HepG2 (cell line): ENCODE measurements around the gene MORC3. TPM values are rescaled to one million over a fixed set of nuclear protein-coding genes. Genes with fewer than 3 reads are reported as not detected.
A peak's percentile ranks its signal among the peaks of the same experiment; 100 is the strongest.

Experiments
- AGO2 ChIP-seq: fragments of 200-400 bp; formaldehyde crosslinking; optimal IDR thresholded peaks from 2 replicates; pipeline ENCODE3; 2017; ENCODE audit warnings: mild to moderate bottlenecking, low read depth, low read length, moderate library complexity
- AHR ChIP-seq: IDR thresholded peaks from 2 replicates; pipeline ENCODE4 v1.6.1; 2018; ENCODE audit warnings: missing genetic modification reagents, missing compliant biosample characterization
- ARID2 ChIP-seq: sonication (generic); formaldehyde crosslinking; IDR thresholded peaks from 2 replicates; pipeline ENCODE4 v1.8.1; 2022; ENCODE audit warnings: mild to moderate bottlenecking, missing genetic modification reagents, borderline replicate concordance
- DNMT1 ChIP-seq: sonication (generic); formaldehyde crosslinking; IDR thresholded peaks from 2 replicates; pipeline ENCODE4 v1.5.1; 2020; ENCODE audit warnings: mild to moderate bottlenecking, missing genetic modification reagents
- EED ChIP-seq: sonication (generic); formaldehyde crosslinking; IDR thresholded peaks from 2 replicates; pipeline ENCODE4 v1.5.0; 2020; ENCODE audit warnings: mild to moderate bottlenecking, missing genetic modification reagents
- GLI4 ChIP-seq: sonication (generic); formaldehyde crosslinking; IDR thresholded peaks from 2 replicates; pipeline ENCODE4 v1.5.1; 2020; ENCODE audit warnings: missing genetic modification reagents, mild to moderate bottlenecking, moderate library complexity, borderline replicate concordance
- MXI1 ChIP-seq: IDR thresholded peaks from 3 replicates; pipeline ENCODE4 v1.6.1; 2012; ENCODE audit warnings: low read depth, low read length, inconsistent platforms, borderline replicate concordance
- RFX3 ChIP-seq: IDR thresholded peaks from 2 replicates; pipeline ENCODE4 v1.6.1; 2016; ENCODE audit warnings: missing biosample characterization, missing genetic modification reagents
- SNAPC2 ChIP-seq: sonication (generic); formaldehyde crosslinking; IDR thresholded peaks from 2 replicates; pipeline ENCODE4 v1.8.1; 2022; ENCODE audit warnings: mild to moderate bottlenecking, missing genetic modification reagents
- TEAD2 ChIP-seq: sonication (generic); formaldehyde crosslinking; IDR thresholded peaks from 2 replicates; pipeline ENCODE4 v1.9.0; 2021; ENCODE audit warnings: missing genetic modification reagents
- ZBTB1 ChIP-seq: sonication (generic); formaldehyde crosslinking; IDR thresholded peaks from 2 replicates; pipeline ENCODE4 v1.4.0; 2020; ENCODE audit warnings: missing genetic modification reagents, borderline replicate concordance
- ZNF333 ChIP-seq: sonication (generic); formaldehyde crosslinking; IDR thresholded peaks from 2 replicates; pipeline ENCODE4 v1.4.0; 2020; ENCODE audit warnings: mild to moderate bottlenecking, missing genetic modification reagents, borderline replicate concordance
- ZSCAN29 ChIP-seq: sonication (generic); formaldehyde crosslinking; conservative IDR thresholded peaks from 2 replicates; pipeline ENCODE4 v1.4.0; 2020; ENCODE audit warnings: mild to moderate bottlenecking, missing genetic modification reagents
- polyA plus RNA-seq, 8 experiments: library from polyadenylated mRNA; depleted of rRNA in 3 of 8; stranded (reverse) in 7 of 8; unstranded in 1 of 8; fragments of >200 nt; fragmentation: Illumina TruSeq in 4 of 8; extraction: Trizol in 4 of 8; gene quantifications; 2 replicates each; pipeline versions ENCODE4 v1.2.1 to v1.2.3, GENCODE V29; 2011 to 2016; ENCODE audit warnings: low read depth in 4 of 8, missing spikeins in 1 of 8, mixed read lengths in 1 of 8; ENCODE audit not compliant: insufficient read depth in 1 of 8
- total RNA-seq, 5 experiments: library from RNA; depleted of rRNA; stranded (reverse); fragments of >200 nt; fragmentation: Illumina TruSeq; extraction: Trizol; gene quantifications; 2 replicates each; pipeline ENCODE4 v1.2.3, GENCODE V29; 2016; ENCODE audit warnings: low read depth in 1 of 5
- TF ChIP-seq, protein P1 (sequence below): sonication (generic); formaldehyde crosslinking; IDR thresholded peaks from 2 replicates; pipeline ENCODE4 v1.4.0; 2020; ENCODE audit warnings: mild to moderate bottlenecking, missing genetic modification reagents
- TF ChIP-seq, protein P2 (sequence below): sonication (generic); formaldehyde crosslinking; IDR thresholded peaks from 2 replicates; pipeline ENCODE4 v1.5.0; 2020; ENCODE audit warnings: missing genetic modification reagents
- TF ChIP-seq, protein P3 (sequence below): sonication (generic); formaldehyde crosslinking; IDR thresholded peaks from 2 replicates; pipeline ENCODE4 v1.5.0; 2020; ENCODE audit warnings: mild to moderate bottlenecking, missing genetic modification reagents
- TF ChIP-seq, protein P4 (sequence below): sonication (generic); formaldehyde crosslinking; IDR thresholded peaks from 2 replicates; pipeline ENCODE4 v1.5.1; 2020; ENCODE audit warnings: mild to moderate bottlenecking, missing genetic modification reagents, moderate library complexity

Gene MORC3
- total and polyA plus RNA-seq, 2 of the 13 experiments (the other 11 are each of a cell fraction or from before 2014, with no cell fraction given): 12.9 to 19.5 TPM

DNA sequence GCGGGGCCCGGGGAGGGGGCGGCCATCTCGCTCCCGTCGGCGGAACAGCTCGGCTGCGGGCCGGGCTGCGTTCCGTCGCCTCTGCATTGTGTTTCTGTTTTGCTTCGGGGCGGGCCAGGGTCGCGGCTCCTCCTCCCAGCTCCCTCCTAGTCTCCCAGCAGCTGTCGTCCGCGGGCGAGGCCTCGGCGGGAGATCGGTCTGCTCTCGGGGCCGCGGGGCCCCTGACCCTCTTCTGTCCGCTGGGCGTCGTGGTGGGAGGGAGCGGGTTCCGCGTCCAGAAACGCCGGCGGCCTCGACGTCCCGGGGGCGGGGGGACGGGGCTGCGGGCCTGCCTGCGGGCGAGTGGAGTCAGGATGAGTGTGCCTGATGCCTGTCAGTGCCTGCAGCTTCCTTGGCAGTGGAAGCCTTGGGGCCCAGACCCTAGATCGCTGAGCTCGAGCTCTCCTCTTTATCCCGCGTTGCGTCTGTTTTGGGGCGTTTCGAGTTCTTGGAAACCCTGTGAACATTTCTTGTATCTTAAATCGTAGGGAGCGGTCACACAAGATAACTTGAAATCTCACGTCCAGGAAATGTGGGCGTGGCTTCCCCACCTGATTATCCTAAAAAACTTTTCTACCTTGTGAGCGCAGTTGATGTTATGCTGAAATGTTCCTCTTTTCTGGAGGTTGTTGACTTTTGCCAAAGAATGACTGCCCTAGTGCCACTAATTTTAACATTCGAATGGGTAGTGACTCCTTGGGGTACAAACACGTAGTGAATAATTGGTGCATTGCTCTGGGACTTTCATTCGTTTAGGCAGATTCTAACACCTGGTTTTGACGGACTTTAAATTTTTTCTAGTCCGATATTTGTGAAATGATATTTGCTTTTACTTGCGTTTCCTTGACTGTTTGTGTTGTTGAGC, 676 bp downstream of the MORC3 start (continued):
- TF ChIP-seq, protein P1, sequence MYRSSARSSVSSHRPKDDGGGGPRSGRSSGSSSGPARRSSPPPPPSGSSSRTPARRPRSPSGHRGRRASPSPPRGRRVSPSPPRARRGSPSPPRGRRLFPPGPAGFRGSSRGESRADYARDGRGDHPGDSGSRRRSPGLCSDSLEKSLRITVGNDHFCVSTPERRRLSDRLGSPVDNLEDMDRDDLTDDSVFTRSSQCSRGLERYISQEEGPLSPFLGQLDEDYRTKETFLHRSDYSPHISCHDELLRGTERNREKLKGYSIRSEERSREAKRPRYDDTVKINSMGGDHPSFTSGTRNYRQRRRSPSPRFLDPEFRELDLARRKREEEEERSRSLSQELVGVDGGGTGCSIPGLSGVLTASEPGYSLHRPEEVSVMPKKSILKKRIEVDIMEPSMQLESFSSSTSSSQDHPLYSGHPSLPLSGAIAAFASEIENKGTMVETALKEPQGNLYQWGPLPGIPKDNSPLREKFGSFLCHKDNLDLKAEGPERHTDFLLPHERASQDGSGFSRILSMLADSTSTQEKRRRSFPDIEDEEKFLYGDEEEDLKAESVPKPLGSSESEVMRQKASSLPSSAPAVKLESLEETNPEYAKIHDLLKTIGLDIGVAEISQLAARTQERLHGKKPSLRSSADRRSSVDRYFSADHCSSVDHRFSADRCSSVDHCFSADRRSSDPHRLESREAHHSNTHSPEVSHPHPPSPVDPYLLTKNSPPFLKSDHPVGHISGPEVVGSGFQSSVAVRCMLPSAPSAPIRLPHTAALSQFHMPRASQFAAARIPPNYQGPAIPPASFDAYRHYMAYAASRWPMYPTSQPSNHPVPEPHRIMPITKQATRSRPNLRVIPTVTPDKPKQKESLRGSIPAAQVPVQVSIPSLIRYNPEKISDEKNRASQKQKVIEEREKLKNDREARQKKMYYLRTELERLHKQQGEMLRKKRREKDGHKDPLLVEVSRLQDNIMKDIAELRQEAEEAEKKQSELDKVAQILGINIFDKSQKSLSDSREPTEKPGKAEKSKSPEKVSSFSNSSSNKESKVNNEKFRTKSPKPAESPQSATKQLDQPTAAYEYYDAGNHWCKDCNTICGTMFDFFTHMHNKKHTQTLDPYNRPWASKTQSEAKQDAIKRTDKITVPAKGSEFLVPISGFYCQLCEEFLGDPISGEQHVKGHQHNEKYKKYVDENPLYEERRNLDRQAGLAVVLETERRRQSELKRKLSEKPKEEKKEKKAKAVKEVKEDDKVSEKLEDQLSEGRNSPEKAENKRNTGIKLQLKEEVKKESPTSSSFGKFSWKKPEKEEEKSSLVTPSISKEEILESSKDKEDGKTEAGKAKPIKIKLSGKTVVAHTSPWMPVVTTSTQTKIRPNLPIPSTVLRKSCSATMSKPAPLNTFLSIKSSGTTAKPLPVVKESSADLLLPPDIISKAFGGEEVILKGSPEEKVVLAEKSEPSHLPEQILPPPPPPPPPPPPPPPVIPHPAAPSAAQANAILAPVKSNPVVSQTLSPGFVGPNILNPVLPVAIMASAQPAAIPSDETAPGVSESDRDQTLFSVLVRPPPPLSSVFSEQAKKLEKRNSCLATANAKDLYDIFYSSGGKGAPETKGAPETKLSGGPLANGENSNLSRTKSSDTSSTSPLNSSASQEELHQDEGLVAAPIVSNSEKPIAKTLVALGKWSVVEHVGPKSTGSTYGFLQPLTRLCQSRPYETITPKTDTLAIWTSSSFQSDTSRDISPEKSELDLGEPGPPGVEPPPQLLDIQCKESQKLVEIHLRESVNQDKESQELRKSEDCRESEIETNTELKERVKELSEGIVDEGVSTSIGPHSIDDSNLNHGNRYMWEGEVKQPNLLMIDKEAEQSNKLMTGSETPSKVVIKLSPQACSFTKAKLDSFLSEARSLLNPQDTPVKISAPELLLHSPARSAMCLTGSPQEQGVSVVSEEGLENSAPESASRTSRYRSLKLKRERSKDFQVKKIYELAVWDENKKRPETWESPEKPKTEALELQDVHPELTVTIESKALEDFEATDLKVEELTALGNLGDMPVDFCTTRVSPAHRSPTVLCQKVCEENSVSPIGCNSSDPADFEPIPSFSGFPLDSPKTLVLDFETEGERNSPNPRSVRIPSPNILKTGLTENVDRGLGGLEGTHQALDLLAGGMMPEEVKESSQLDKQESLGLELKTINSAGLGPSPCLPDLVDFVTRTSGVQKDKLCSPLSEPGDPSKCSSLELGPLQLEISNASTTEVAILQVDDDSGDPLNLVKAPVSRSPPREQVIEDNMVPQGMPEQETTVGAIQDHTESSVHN: no peak
- TF ChIP-seq, protein P2, sequence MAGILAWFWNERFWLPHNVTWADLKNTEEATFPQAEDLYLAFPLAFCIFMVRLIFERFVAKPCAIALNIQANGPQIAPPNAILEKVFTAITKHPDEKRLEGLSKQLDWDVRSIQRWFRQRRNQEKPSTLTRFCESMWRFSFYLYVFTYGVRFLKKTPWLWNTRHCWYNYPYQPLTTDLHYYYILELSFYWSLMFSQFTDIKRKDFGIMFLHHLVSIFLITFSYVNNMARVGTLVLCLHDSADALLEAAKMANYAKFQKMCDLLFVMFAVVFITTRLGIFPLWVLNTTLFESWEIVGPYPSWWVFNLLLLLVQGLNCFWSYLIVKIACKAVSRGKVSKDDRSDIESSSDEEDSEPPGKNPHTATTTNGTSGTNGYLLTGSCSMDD (CRISPR knock-in tag): no peak
- TF ChIP-seq MXI1: peak; percentile 46; the same call in 1 of the 3 replicates
- no peak for TF ChIP-seq GLI4 (CRISPR knock-in tag)
- TF ChIP-seq, protein P3, sequence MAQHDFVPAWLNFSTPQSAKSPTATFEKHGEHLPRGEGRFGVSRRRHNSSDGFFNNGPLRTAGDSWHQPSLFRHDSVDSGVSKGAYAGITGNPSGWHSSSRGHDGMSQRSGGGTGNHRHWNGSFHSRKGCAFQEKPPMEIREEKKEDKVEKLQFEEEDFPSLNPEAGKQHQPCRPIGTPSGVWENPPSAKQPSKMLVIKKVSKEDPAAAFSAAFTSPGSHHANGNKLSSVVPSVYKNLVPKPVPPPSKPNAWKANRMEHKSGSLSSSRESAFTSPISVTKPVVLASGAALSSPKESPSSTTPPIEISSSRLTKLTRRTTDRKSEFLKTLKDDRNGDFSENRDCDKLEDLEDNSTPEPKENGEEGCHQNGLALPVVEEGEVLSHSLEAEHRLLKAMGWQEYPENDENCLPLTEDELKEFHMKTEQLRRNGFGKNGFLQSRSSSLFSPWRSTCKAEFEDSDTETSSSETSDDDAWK: no peak
- TF ChIP-seq ARID2 (CRISPR knock-in tag): no peak
- no peak for TF ChIP-seq RFX3 (CRISPR knock-in tag)
- TF ChIP-seq AGO2: peak; percentile 74
- peak; percentile 96 for TF ChIP-seq SNAPC2 (CRISPR knock-in tag)
- TF ChIP-seq TEAD2 (CRISPR knock-in tag): no peak
- no peak for TF ChIP-seq DNMT1 (CRISPR knock-in tag)
- no peak for TF ChIP-seq ZNF333
- no peak for TF ChIP-seq ZBTB1 (CRISPR knock-in tag)
- TF ChIP-seq AHR (CRISPR knock-in tag): no peak; the same call in 1 of the 2 replicates
- no peak for TF ChIP-seq EED (CRISPR knock-in tag)
- TF ChIP-seq, protein P4, sequence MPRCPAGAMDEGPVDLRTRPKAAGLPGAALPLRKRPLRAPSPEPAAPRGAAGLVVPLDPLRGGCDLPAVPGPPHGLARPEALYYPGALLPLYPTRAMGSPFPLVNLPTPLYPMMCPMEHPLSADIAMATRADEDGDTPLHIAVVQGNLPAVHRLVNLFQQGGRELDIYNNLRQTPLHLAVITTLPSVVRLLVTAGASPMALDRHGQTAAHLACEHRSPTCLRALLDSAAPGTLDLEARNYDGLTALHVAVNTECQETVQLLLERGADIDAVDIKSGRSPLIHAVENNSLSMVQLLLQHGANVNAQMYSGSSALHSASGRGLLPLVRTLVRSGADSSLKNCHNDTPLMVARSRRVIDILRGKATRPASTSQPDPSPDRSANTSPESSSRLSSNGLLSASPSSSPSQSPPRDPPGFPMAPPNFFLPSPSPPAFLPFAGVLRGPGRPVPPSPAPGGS: peak; percentile 66; the same call in 1 of the 2 replicates
- TF ChIP-seq ZSCAN29 (CRISPR knock-in tag): no peak
